A549 (cell line): ENCODE data around the gene AIF1L. TPM values are rescaled to one million over a fixed set of nuclear protein-coding genes. Genes with fewer than 3 reads are reported as not detected.

Experiments used
- ATAC-seq, 2 experiments: fragments of 200-7000 bp in 1 of 2; fragments of >200 bp in 1 of 2; cut with Nextera tagmentation in 1 of 2; cut with Tn5 transposase in 1 of 2; 3 replicates each; pipeline versions ENCODE4 v1.8.0 to v1.9.1; 2018 to 2020; ENCODE audit warnings: mild to moderate bottlenecking in 1 of 2, moderate library complexity in 1 of 2
- CTCF ChIA-PET: fragments of 300-600 bp; sonication (Branson Sonifier 250); formaldehyde crosslinking; extraction: SDS; loops from one replicate; lab custom pipeline; 2021; ENCODE audit warnings: antibody characterized with exemption, inconsistent platforms; lab: Yijun Ruan, JAX
- POLR2A ChIA-PET: fragments of 350-600 bp; formaldehyde crosslinking; extraction: SDS; loops from one replicate; lab custom pipeline; 2021; ENCODE audit warnings: antibody characterized with exemption, inconsistent platforms; lab: Yijun Ruan, JAX
- DNase-seq, 2 experiments: peaks; one replicate each; pipeline versions ENCODE4 v3.0.0 to v3.0.0-alpha.2; 2011 to 2016; ENCODE audit warnings: low read depth in 1 of 2, low spot score in 1 of 2
- FAIRE-seq: peaks from 2 replicates; lab custom pipeline; 2011; peaks lifted over from hg19 to GRCh38; lab: Jason Lieb, UNC
- H3K27ac ChIP-seq, 2 experiments: fragments of >200 bp; sonication (Bioruptor Twin); formaldehyde crosslinking; 3 replicates each; pipeline ENCODE4 v1.5.1; 2016 to 2017
- H3K4me1 ChIP-seq: fragments of >200 bp; sonication (Bioruptor Twin); formaldehyde crosslinking; 3 replicates; pipeline ENCODE4 v1.6.1; 2016
- H3K4me2 ChIP-seq: fragments of >200 bp; sonication (Bioruptor Twin); formaldehyde crosslinking; 3 replicates; pipeline ENCODE4 v1.6.1; 2016
- H3K4me3 ChIP-seq: fragments of >200 bp; sonication (Bioruptor Twin); formaldehyde crosslinking; 3 replicates; pipeline ENCODE4 v1.5.1; 2016
- H3K9me3 ChIP-seq: fragments of >200 bp; sonication (Bioruptor Twin); formaldehyde crosslinking; 3 replicates; pipeline ENCODE4 v1.6.1; 2016
- BCL3 ChIP-seq: fragments of >200 bp; sonication (Bioruptor Twin); formaldehyde crosslinking; IDR thresholded peaks from 3 replicates; pipeline ENCODE4 v1.6.1; 2016
- BHLHE40 ChIP-seq: IDR thresholded peaks from 2 replicates; pipeline ENCODE4 v1.6.1; 2012; ENCODE audit warnings: low read depth, low read length, inconsistent platforms
- CHD4 ChIP-seq: fragments of 200-600 bp; sonication (generic); IDR thresholded peaks from 2 replicates; pipeline ENCODE4 v1.6.1; 2016; ENCODE audit warnings: antibody characterized with exemption, mild to moderate bottlenecking, borderline replicate concordance
- EHF ChIP-seq: fragments of 250-450 bp; sonication (Bioruptor Pico); IDR thresholded peaks from 2 replicates; pipeline ENCODE4 v1.5.0; 2020; ENCODE audit warnings: mild to moderate bottlenecking
- FOSB ChIP-seq: fragments of 250-450 bp; sonication (Bioruptor Pico); IDR thresholded peaks from 2 replicates; pipeline ENCODE4 v1.5.0; 2020; ENCODE audit warnings: mild to moderate bottlenecking, moderate library complexity
- GATA3 ChIP-seq: IDR thresholded peaks from 2 replicates; pipeline ENCODE4 v1.6.1; 2012; ENCODE audit warnings: borderline replicate concordance
- HDAC2 ChIP-seq: fragments of 200-600 bp; sonication (generic); IDR thresholded peaks from 2 replicates; pipeline ENCODE4 v1.6.1; 2016
- HEYL ChIP-seq: fragments of 250-450 bp; sonication (Bioruptor Pico); IDR thresholded peaks from 2 replicates; pipeline ENCODE4 v1.8.0; 2021; ENCODE audit warnings: mild to moderate bottlenecking, moderate library complexity
- HMGXB4 ChIP-seq: fragments of 250-450 bp; sonication (Bioruptor Pico); IDR thresholded peaks from 2 replicates; pipeline ENCODE4 v1.5.0; 2021; ENCODE audit warnings: mild to moderate bottlenecking, moderate library complexity, borderline replicate concordance
- JUN ChIP-seq, 2 experiments: fragments of >200 bp; sonication (Bioruptor Twin); formaldehyde crosslinking; IDR thresholded peaks; 2 replicates in 1 of 2; 3 replicates in 1 of 2; pipeline ENCODE4 v1.6.1; 2016 to 2017
- JUNB ChIP-seq: fragments of >200 bp; sonication (Bioruptor Twin); formaldehyde crosslinking; IDR thresholded peaks from 2 replicates; pipeline ENCODE4 v1.6.1; 2016
- KDM1A ChIP-seq: fragments of 200-600 bp; sonication (generic); IDR thresholded peaks from 2 replicates; pipeline ENCODE4 v1.6.1; 2016; ENCODE audit warnings: low read depth, mild to moderate bottlenecking
- MAX ChIP-seq: IDR thresholded peaks from 2 replicates; pipeline ENCODE4 v1.6.1; 2012
- MAZ ChIP-seq: fragments of 150-350 bp; IDR thresholded peaks from 2 replicates; pipeline ENCODE4 v1.6.1; 2014; ENCODE audit warnings: antibody characterized with exemption, low read depth, low read length, borderline replicate concordance
- MYC ChIP-seq: IDR thresholded peaks from 2 replicates; pipeline ENCODE4 v1.6.1; 2012; ENCODE audit warnings: mild to moderate bottlenecking, inconsistent platforms, low read length, improper control_type of control experiment, borderline replicate concordance
- NR3C1 ChIP-seq: fragments of >200 bp; sonication (Bioruptor Twin); formaldehyde crosslinking; IDR thresholded peaks from 3 replicates; pipeline ENCODE4 v1.6.1; 2017
- PBX3 ChIP-seq: IDR thresholded peaks from 2 replicates; pipeline ENCODE4 v1.6.1; 2012
- PHF8 ChIP-seq: fragments of 200-600 bp; sonication (generic); IDR thresholded peaks from 2 replicates; pipeline ENCODE4 v1.6.1; 2016; ENCODE audit warnings: low read depth, mild to moderate bottlenecking, antibody characterized with exemption, moderate library complexity, borderline replicate concordance
- POLR2A ChIP-seq: IDR thresholded peaks from 2 replicates; pipeline ENCODE4 v1.6.1; 2012; ENCODE audit warnings: mild to moderate bottlenecking, low read length
- RARB ChIP-seq: fragments of 250-450 bp; sonication (Bioruptor Pico); IDR thresholded peaks from 2 replicates; pipeline ENCODE4 v1.8.0; 2021; ENCODE audit warnings: mild to moderate bottlenecking, moderate library complexity
- RCOR1 ChIP-seq: fragments of 150-350 bp; IDR thresholded peaks from 2 replicates; pipeline ENCODE4 v1.6.1; 2014; ENCODE audit warnings: antibody characterized with exemption, low read length, low read depth
- RFX5 ChIP-seq: fragments of 450-650 bp; IDR thresholded peaks from 2 replicates; pipeline ENCODE4 v1.7.1; 2014; ENCODE audit warnings: antibody characterized with exemption, mild to moderate bottlenecking, moderate library complexity
- RNF2 ChIP-seq: fragments of 200-600 bp; sonication (generic); IDR thresholded peaks from 2 replicates; pipeline ENCODE4 v1.6.1; 2016; ENCODE audit warnings: low read depth, mild to moderate bottlenecking, antibody characterized with exemption, moderate library complexity, borderline replicate concordance
- SREBF2 ChIP-seq: fragments of 450-650 bp; IDR thresholded peaks from 2 replicates; pipeline ENCODE4 v1.6.1; 2014; ENCODE audit warnings: mild to moderate bottlenecking, moderate library complexity
- TFCP2L1 ChIP-seq: fragments of 250-450 bp; sonication (Bioruptor Pico); IDR thresholded peaks from 2 replicates; pipeline ENCODE4 v1.5.0; 2021; ENCODE audit warnings: mild to moderate bottlenecking
- ZSCAN20 ChIP-seq: fragments of 250-450 bp; sonication (Bioruptor Pico); IDR thresholded peaks from 2 replicates; pipeline ENCODE4 v1.8.0; 2022; ENCODE audit warnings: mild to moderate bottlenecking, moderate library complexity
- WGBS: methylation state at CpG from one replicate; pipeline ENCODE4 v1.1.6; 2017; ENCODE audit errors: missing lambda C conversion rate; 5-methylcytosine and 5-hydroxymethylcytosine counted together
- polyA plus RNA-seq, 4 experiments: library from polyadenylated mRNA; depleted of rRNA in 3 of 4; stranded (reverse); fragments of >200 nt; fragmentation: RNase III in 1 of 4; extraction: RNeasy Plus Mini Kit Qiagen cat#74134 plus additional on column Dnase treatment in 1 of 4; gene quantifications; 2 replicates in 3 of 4; 3 replicates in 1 of 4; pipeline ENCODE4 v1.2.3, GENCODE V29; 2011 to 2017

The AIF1L gene
- polyA plus RNA-seq, 2 of the 4 experiments (the other 2 are of a cell fraction): 1.6 to 2.8 TPM

GRCh38 chr9:131101207-131101964, 5.1 kb downstream of the AIF1L start:
- CTCF ChIA-PET: interaction anchor here (1.0 to 2.1 kb wide), 5 partner anchors 8 to 235 kb away, joined by 3 to 7 read pairs (median 3); no protein-coding TSS in a partner anchor
- Histone ChIP-seq H3K9me3 (no peaks in the 10 kb centered on the region), H3K4me2 (no peak overlapping the region), H3K4me1 (0 out of 3 replicates have a peak, but pooled peaks cover 4% of the 10 kb centered on the region), H3K27ac (no peak overlapping the region), H3K4me3 (no peak overlapping the region)
- ATAC-seq (no peak), DNase-seq (no peak), FAIRE-seq (no peak)
- TF ChIP-seq NR3C1: no peak
- 85% methylated on average over 11 of the region's 11 CpGs for WGBS
- POLR2A ChIA-PET: no interaction called here

- ChIA-PET CTCF (interaction anchor here (1.5 to 3.1 kb wide), 4 partner anchors 8 to 233 kb away, joined by 3 to 7 read pairs (median 7); partner anchors contain the start of gene NUP214), POLR2A (no interaction called here)
- WGBS: 74% methylated on average over 9 of the region's 9 CpGs
- H3K4me3 ChIP-seq: no peak overlapping the region
- ATAC-seq (no peak), FAIRE-seq (no peak), DNase-seq (no peak)
- no peaks in the 10 kb centered on the region for H3K9me3 ChIP-seq
- no peak overlapping the region for H3K4me2 ChIP-seq
- no peak overlapping the region for H3K27ac ChIP-seq
- TF ChIP-seq KDM1A (no peak), FOSB (CRISPR knock-in tag) (no peak), RFX5 (no peak), HMGXB4 (no peak), MYC (no peak), MAX (no peak), GATA3 (no peak), BHLHE40 (no peak), EHF (no peak), SREBF2 (no peak), PHF8 (no peak), HEYL (CRISPR knock-in tag) (no peak), HDAC2 (no peak), RARB (no peak), JUNB (no peak), JUN (IDR thresholded peaks at IDR 0.05) (no peak), ZSCAN20 (CRISPR knock-in tag) (no peak)
- no peaks in the 10 kb centered on the region for H3K4me1 ChIP-seq
Observed at GRCh38 chr9:131103024-131103423, 6.7 kb downstream of the AIF1L start.

DNA sequence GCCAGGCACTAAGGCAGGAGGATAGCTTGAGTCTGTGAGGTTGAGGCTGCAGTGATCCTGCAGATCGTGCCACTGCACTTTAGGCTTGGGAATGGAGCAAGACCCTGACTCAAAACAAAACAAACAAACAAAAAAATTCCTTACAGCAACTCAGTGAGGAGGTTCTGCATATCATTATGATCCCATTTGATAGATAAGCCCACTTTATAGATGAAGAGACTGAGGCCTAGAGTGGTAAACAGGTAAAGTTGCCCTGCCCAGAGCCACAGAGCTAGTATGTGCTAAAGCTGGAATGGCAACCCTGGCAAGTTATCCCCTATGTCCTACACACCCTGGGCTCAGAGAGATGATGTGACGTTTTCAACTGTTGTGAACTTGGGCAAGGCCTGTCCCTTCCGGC, 7.2 kb downstream of the AIF1L start:
- H3K9me3 ChIP-seq: no peaks in the 10 kb centered on the region
- 74% methylated on average over 3 of the region's 3 CpGs for WGBS
- no peak for TF ChIP-seq MAX
- TF ChIP-seq MAZ: no peak
- TF ChIP-seq KDM1A: no peak
- no peak for TF ChIP-seq EHF
- TF ChIP-seq SREBF2: no peak
- TF ChIP-seq MYC: no peak
- no peak for TF ChIP-seq RCOR1
- TF ChIP-seq FOSB (CRISPR knock-in tag): no peak
- TF ChIP-seq POLR2A: no peak
- TF ChIP-seq TFCP2L1 (CRISPR knock-in tag): no peak
- no peak for TF ChIP-seq RNF2
- no peak for TF ChIP-seq CHD4
- no peak for TF ChIP-seq BCL3
- TF ChIP-seq NR3C1: no peak
- TF ChIP-seq PBX3: no peak
- no peak for TF ChIP-seq RFX5
- H3K4me1 ChIP-seq: no peaks in the 10 kb centered on the region
- H3K27ac ChIP-seq: no peak overlapping the region
- ATAC-seq (no peak), FAIRE-seq (no peak), DNase-seq (no peak)
- POLR2A ChIA-PET: interaction anchor here (0.7 kb wide), 1 partner anchor 9 kb away, joined by 11 read pairs; no protein-coding TSS in a partner anchor
- no peak overlapping the region for H3K4me3 ChIP-seq
- no peak overlapping the region for H3K4me2 ChIP-seq
- CTCF ChIA-PET: interaction anchor here (0.5 to 3.1 kb wide), 6 partner anchors 9 to 232 kb away, joined by 3 to 7 read pairs (median 3); partner anchors contain the start of gene NUP214
